Mesenchymal stem cell (in vitro differentiated cells and primary cell): ENCODE data around the gene SMC4.
A peak's percentile ranks its signal among the peaks of the same experiment; 100 is the strongest.

Experiments
- DNase-seq: peaks from one replicate; pipeline ENCODE4 v3.0.0-alpha.2; 2013
- H2AFZ ChIP-seq: one replicate; pipeline ENCODE4 v1.6.1; 2013; ENCODE audit warnings: low read depth, mild to moderate bottlenecking, control low read depth, inconsistent platforms, low read length, moderate library complexity
- H2AK5ac ChIP-seq: 2 replicates; pipeline ENCODE4 v1.6.1; 2013; ENCODE audit warnings: low read length, moderate library complexity, mild to moderate bottlenecking, inconsistent platforms; ENCODE audit not compliant: severe bottlenecking
- H2BK120ac ChIP-seq: one replicate; pipeline ENCODE4 v1.6.1; 2013; ENCODE audit warnings: low read depth, mild to moderate bottlenecking, inconsistent platforms, low read length, moderate library complexity
- H2BK12ac ChIP-seq, 2 experiments: one replicate each; pipeline ENCODE4 v1.6.1; 2013; ENCODE audit warnings: inconsistent platforms in 2 of 2, low read length in 2 of 2, mild to moderate bottlenecking in 2 of 2, moderate library complexity in 2 of 2, control low read depth in 1 of 2
- H2BK15ac ChIP-seq: one replicate; pipeline ENCODE4 v1.6.1; 2013; ENCODE audit warnings: mild to moderate bottlenecking, low read depth, inconsistent platforms; ENCODE audit not compliant: poor library complexity, severe bottlenecking
- H2BK5ac ChIP-seq: 2 replicates; pipeline ENCODE4 v1.6.1; 2013; ENCODE audit warnings: low read depth, mild to moderate bottlenecking, low read length, control low read depth, inconsistent platforms; ENCODE audit not compliant: poor library complexity, severe bottlenecking
- H3K14ac ChIP-seq, 2 experiments: one replicate each; pipeline ENCODE4 v1.6.1; 2013; ENCODE audit warnings: inconsistent platforms in 2 of 2, low read length in 2 of 2, control low read depth in 1 of 2, mild to moderate bottlenecking in 1 of 2, moderate library complexity in 1 of 2
- H3K18ac ChIP-seq, 2 experiments: one replicate each; pipeline ENCODE4 v1.6.1; 2013; ENCODE audit warnings: inconsistent platforms in 2 of 2, low read length in 2 of 2, control low read depth in 1 of 2, low read depth in 1 of 2, mild to moderate bottlenecking in 1 of 2
- H3K23ac ChIP-seq, 2 experiments: one replicate each; pipeline ENCODE4 v1.6.1; 2013; ENCODE audit warnings: inconsistent platforms in 2 of 2, low read length in 2 of 2, mild to moderate bottlenecking in 2 of 2, moderate library complexity in 2 of 2, control low read depth in 1 of 2
- H3K27ac ChIP-seq: 2 replicates; pipeline ENCODE4 v1.5.1; 2013; ENCODE audit warnings: mild to moderate bottlenecking, moderate library complexity, low read length, control low read depth, inconsistent platforms; ENCODE audit not compliant: poor library complexity, severe bottlenecking
- H3K27me3 ChIP-seq, 2 experiments: 2 replicates each; pipeline versions ENCODE4 v1.6.1 to v1.7.0; 2013; ENCODE audit warnings: low read length in 2 of 2, mild to moderate bottlenecking in 2 of 2, moderate library complexity in 2 of 2, control low read depth in 1 of 2, inconsistent platforms in 1 of 2; ENCODE audit not compliant: control insufficient read depth in 1 of 2, insufficient read depth in 1 of 2
- H3K36me3 ChIP-seq, 2 experiments: 2 replicates each; pipeline versions ENCODE4 v1.6.1 to v1.7.0; 2013; ENCODE audit warnings: low read length in 2 of 2, control low read depth in 1 of 2, inconsistent platforms in 1 of 2, low read depth in 1 of 2, mild to moderate bottlenecking in 1 of 2; ENCODE audit not compliant: insufficient read depth in 2 of 2, control insufficient read depth in 1 of 2
- H3K4ac ChIP-seq, 2 experiments: one replicate each; pipeline ENCODE4 v1.6.1; 2013; ENCODE audit warnings: inconsistent platforms in 2 of 2, low read length in 2 of 2, mild to moderate bottlenecking in 2 of 2, moderate library complexity in 2 of 2, control low read depth in 1 of 2, low read depth in 1 of 2
- H3K4me1 ChIP-seq: 2 replicates; pipeline ENCODE4 v1.6.1; 2013; ENCODE audit warnings: low read depth, low read length, control low read depth; ENCODE audit not compliant: control insufficient read depth, insufficient read depth
- H3K4me2 ChIP-seq: 2 replicates; pipeline ENCODE4 v1.6.1; 2013; ENCODE audit warnings: low read length, mild to moderate bottlenecking, inconsistent platforms; ENCODE audit not compliant: poor library complexity, severe bottlenecking
- H3K4me3 ChIP-seq, 2 experiments: 2 replicates each; pipeline versions ENCODE4 v1.5.1 to v1.7.0; 2013; ENCODE audit warnings: low read length in 2 of 2, mild to moderate bottlenecking in 2 of 2, control low read depth in 1 of 2, low read depth in 1 of 2; ENCODE audit not compliant: insufficient read depth in 1 of 2
- H3K79me1 ChIP-seq: replicated peaks from 2 replicates; pipeline ENCODE4 v1.6.1; 2013; ENCODE audit warnings: mild to moderate bottlenecking, control low read depth, low read length, inconsistent platforms; ENCODE audit not compliant: poor library complexity, severe bottlenecking
- H3K9ac ChIP-seq: 2 replicates; pipeline ENCODE4 v1.7.0; 2013; ENCODE audit warnings: mild to moderate bottlenecking, low read length, moderate library complexity
- H3K9me3 ChIP-seq: 2 replicates; pipeline ENCODE4 v1.7.0; 2013; ENCODE audit warnings: mild to moderate bottlenecking, low read length; ENCODE audit not compliant: control insufficient read depth
- H4K8ac ChIP-seq: one replicate; pipeline ENCODE4 v1.6.1; 2013; ENCODE audit warnings: inconsistent platforms, mild to moderate bottlenecking, low read length, moderate library complexity
- H4K91ac ChIP-seq: one replicate; pipeline ENCODE4 v1.6.1; 2013; ENCODE audit warnings: mild to moderate bottlenecking, low read length, inconsistent platforms
- WGBS: methylation state at CpG from one replicate; pipeline ENCODE4 v1.1.7; 2013; ENCODE audit warnings: mixed read lengths; 5-methylcytosine and 5-hydroxymethylcytosine counted together

Gene SMC4

GRCh38 chr3:160474416-160474838, 75.0 kb downstream of the SMC4 start:
- Histone ChIP-seq H3K4me2 (no peak overlapping the region), H3K79me1 (no peaks in the 10 kb centered on the region), H3K18ac (no peak overlapping the region), H3K4me3 (peak overlapping the region in 1 of 2 experiments; percentile 22), H2BK5ac (no peak overlapping the region), H3K23ac (no peak overlapping the region), H3K27ac (no peak overlapping the region), H3K36me3 (no peaks in the 10 kb centered on the region), H3K4ac (no peak overlapping the region), H2BK12ac (no peak overlapping the region), H2BK120ac (no peak overlapping the region), H3K14ac (no peak overlapping the region), H4K91ac (no peak overlapping the region), H3K4me1 (peaks cover 2% of the 10 kb centered on the region), H2AFZ (no peak overlapping the region), H2BK15ac (no peak overlapping the region), H3K9me3 (peaks cover 8% of the 10 kb centered on the region), H3K27me3 (no peaks in the 10 kb centered on the region), H2AK5ac (no peak overlapping the region), H4K8ac (no peak overlapping the region), H3K9ac (no peak overlapping the region)
- no peak for DNase-seq

DNA sequence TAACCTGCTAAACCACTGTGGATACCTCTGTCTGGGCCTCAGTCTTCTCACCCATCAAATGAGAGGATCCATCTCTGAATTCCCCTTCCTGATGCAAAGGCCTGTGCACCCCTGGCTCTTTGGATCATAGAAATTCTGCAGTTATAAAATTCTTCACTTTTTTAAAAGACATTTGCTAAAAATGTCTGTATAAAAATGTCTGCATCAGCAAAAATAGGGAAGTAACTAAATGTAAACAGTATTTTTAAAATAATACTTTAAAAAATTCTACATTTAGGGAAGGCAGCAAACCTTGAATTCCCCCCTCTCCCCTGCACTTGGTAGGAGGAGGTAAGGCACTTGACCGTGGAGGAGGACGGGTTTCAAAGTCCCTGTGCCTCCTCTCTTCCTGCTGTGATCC, 75.7 kb downstream of the SMC4 start:
- H3K18ac ChIP-seq, result no peak overlapping the region
- H3K36me3 ChIP-seq, result no peaks in the 10 kb centered on the region
- no peak for DNase-seq
- H3K79me1 ChIP-seq, result no peaks in the 10 kb centered on the region
- H4K91ac ChIP-seq, result no peak overlapping the region
- H3K14ac ChIP-seq, result no peak overlapping the region
- no peak overlapping the region for H2BK12ac ChIP-seq
- no peak overlapping the region for H3K9ac ChIP-seq
- H2BK120ac ChIP-seq, result no peak overlapping the region
- H2AFZ ChIP-seq, result no peak overlapping the region
- H4K8ac ChIP-seq, result no peak overlapping the region
- H3K23ac ChIP-seq, result no peak overlapping the region
- no peak overlapping the region for H3K27ac ChIP-seq
- H3K4me1 ChIP-seq, result peaks cover 2% of the 10 kb centered on the region
- peaks cover 6% of the 10 kb centered on the region for H3K9me3 ChIP-seq
- no peak overlapping the region for H2BK15ac ChIP-seq
- H2BK5ac ChIP-seq, result no peak overlapping the region
- H3K4ac ChIP-seq, result no peak overlapping the region
- H3K4me2 ChIP-seq, result no peak overlapping the region
- no peaks in the 10 kb centered on the region for H3K27me3 ChIP-seq
- no peak overlapping the region for H2AK5ac ChIP-seq
- H3K4me3 ChIP-seq, result no peak overlapping the region
- 95% methylated on average over 2 of the region's 2 CpGs for WGBS

DNA sequence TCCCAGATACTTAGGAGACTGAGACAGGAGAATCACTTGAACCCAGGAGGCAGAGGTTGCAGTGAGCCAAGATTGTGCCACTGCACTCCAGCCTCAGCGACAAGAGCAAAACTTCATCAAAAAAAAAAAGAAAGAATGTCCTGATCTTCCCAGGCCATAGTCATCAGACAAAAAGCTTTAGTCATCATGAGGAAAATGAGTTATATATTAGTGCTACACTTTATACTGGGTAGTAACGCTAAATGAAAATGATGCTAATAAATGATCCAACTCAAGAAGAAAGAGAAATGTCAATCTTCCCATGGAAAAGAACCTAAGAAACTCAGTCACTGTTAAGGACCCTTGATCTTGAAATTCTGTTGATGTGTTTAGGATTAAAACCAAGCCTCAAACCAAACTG, 76.4 kb downstream of the SMC4 start:
- no CpG with 5 or more reads among the region's 2 CpGs for WGBS
- no peak for DNase-seq
- H3K27me3 ChIP-seq, result no peaks in the 10 kb centered on the region
- H3K4me1 ChIP-seq, result peaks cover 4% of the 10 kb centered on the region
- no peak overlapping the region for H3K23ac ChIP-seq
- no peak overlapping the region for H4K8ac ChIP-seq
- no peak overlapping the region for H3K14ac ChIP-seq
- H3K18ac ChIP-seq, result no peak overlapping the region
- no peak overlapping the region for H3K27ac ChIP-seq
- H2BK5ac ChIP-seq, result no peak overlapping the region
- no peak overlapping the region for H4K91ac ChIP-seq
- H3K9me3 ChIP-seq, result no peaks in the 10 kb centered on the region
- H3K79me1 ChIP-seq, result no peaks in the 10 kb centered on the region
- H2AFZ ChIP-seq, result no peak overlapping the region
- no peak overlapping the region for H3K4me2 ChIP-seq
- H3K4me3 ChIP-seq, result no peak overlapping the region
- H3K9ac ChIP-seq, result no peak overlapping the region
- no peak overlapping the region for H3K4ac ChIP-seq
- H2BK12ac ChIP-seq, result no peak overlapping the region
- no peak overlapping the region for H2BK120ac ChIP-seq
- no peaks in the 10 kb centered on the region for H3K36me3 ChIP-seq
- H2BK15ac ChIP-seq, result no peak overlapping the region
- H2AK5ac ChIP-seq, result no peak overlapping the region

DNA sequence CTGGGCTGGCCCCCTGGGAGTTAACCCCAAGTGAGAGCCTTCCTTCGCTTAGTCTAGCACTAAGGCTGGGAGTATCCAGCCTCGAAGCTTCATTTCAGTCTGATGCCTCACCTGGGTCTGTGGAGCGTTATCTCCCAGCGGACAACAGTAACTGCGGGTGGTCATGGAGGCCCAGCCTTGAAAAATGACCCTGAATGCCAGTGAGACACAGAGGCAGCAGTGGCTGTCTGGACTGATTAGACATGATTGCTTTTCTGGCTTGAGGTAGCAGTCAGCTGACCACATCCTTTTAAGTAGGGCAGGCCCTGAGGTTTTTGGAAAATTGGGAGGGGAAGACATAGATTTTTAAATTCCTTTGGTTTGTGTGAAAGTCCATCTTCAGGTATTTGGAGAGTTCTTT, 78.3 kb downstream of the SMC4 start:
- no peak overlapping the region for H2BK120ac ChIP-seq
- H2BK15ac ChIP-seq, result no peak overlapping the region
- no peak overlapping the region for H3K14ac ChIP-seq
- H2AFZ ChIP-seq, result no peak overlapping the region
- H2BK5ac ChIP-seq, result no peak overlapping the region
- no peak overlapping the region for H3K23ac ChIP-seq
- no peak overlapping the region for H3K4me2 ChIP-seq
- 75% methylated on average over 5 of the region's 5 CpGs for WGBS
- no peaks in the 10 kb centered on the region for H3K27me3 ChIP-seq
- no peak overlapping the region for H3K4ac ChIP-seq
- H3K79me1 ChIP-seq, result no peaks in the 10 kb centered on the region
- no peak overlapping the region for H2AK5ac ChIP-seq
- DNase-seq, result no peak
- no peak overlapping the region for H4K8ac ChIP-seq
- no peak overlapping the region for H3K18ac ChIP-seq
- H2BK12ac ChIP-seq, result no peak overlapping the region
- peaks cover 4% of the 10 kb centered on the region for H3K4me1 ChIP-seq
- peak overlapping the region in 1 of 2 experiments; percentile 7 for H3K4me3 ChIP-seq
- no peak overlapping the region for H4K91ac ChIP-seq
- peak overlapping the region; percentile 38 for H3K9ac ChIP-seq
- no peak overlapping the region for H3K27ac ChIP-seq
- no peaks in the 10 kb centered on the region for H3K36me3 ChIP-seq
- H3K9me3 ChIP-seq, result no peaks in the 10 kb centered on the region
